ENCODE data around the gene SH3GL2.

SH3GL2 gene

DNA sequence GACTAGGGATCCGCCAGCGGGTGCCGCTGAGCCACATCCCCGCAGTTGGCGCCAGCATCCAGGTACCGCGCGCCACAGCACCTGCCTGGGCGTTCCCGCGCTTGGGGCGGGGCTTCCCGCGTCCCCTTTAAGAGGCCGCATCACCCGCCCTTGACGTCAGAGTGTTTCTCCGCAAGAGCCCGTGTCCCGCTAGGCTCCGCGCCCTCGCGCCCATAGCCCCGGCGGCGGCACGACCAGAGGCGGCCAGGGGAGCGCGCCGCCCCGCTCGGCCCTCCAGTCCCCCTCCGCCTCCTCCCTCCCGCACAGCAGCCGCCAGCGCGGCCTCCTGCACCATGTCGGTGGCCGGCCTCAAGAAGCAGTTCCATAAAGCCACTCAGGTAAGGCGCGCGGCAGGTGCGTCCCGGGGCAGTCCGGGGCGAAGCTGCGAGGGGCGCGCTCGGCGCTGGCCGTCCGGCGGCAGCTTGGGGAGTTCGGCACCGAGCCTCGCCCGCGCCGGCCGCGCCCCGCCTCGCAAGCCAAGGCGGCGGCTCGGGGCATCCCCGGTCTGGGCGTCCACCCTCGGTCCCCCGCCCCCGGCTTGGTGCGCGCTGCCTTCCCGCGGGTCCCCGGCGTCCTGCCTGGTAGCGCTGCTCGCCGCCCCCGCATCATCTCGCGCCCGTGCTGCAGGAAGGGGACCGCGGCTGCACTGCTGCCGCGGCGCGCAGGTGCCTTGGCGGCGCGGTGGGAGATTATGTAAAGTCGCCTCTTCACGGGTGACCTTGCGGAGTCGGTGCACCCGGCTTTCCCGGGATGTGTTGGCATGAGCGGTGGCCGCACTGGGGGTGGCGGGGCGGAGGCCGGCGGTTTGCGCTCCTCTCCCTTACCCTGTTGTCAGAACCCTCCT, at the start of gene SH3GL2:
Gene SH3GL2, plus strand, starts transcription at position 156 of the 883 bp plus-strand sequence.
- peak; percentile 79 for DNase-seq

DNA sequence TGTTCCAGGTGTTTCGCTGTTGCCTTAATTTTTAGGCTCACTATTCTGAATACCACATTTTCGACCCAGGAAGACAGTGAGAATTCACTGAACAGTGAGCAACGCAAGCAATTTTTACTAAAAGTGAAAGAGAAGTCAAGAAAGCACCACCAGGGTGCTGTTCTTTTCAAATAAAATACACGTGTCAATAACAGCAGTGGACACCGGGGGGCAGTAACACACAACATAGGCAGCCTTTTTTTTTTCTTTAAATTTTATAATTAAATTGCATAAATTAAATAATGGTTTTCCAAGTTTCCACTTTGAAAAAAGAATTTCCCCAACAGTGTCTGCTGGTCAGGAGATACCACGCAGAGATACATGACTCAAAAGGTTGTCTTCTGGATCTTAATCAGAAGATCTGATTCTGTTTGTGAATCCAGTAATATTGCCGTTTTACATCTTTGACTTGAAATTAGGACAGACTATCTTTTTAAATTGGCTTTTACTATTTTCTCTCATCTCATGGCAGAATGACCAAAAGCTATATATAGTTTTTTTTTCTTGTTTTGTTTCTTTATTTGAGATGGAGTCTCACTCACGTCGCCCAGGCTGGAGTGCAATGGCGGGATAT, 47.1 kb upstream of the SH3GL2 start:
- peak; percentile 37 for DNase-seq

DNA sequence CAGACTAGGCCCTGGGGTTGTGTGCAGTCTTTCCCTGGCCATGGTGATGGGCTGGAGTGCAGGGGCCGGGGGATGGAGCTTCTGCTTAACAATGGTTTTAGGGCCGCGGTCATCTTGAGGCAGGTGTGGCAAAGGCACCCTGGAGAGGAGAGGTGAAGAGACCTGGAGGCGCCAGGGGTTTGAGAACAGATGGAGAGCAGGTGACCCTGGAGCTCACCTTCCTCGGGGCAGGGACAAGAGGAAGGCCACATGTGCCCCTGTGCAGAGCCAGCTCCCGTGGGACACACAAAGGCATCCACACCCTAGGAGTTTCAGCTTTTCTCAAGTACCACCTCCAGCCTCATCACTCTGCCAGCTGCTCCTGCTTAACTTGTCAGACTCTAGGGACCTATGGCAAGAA, 46.4 kb upstream of the SH3GL2 start:
- peak; percentile 42 for DNase-seq

DNA sequence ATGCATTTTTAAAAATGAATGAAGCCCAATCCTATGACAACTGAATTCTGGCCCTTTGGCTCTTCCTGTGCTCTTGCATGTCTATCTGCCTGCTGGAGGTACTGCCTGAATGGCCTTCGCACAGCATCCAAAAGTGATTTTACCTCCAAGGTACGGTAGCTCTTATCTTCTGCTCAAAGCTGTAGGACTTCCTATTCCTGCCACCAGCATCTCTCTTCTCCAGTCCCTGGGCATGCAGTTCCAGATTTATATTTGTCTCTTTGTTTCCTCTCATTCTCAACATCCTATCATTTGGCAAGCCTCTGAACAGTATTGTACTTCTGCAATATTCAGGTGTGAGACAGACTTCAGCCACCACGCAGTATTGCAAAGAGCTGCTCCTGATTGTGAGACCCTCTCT, 43.7 kb upstream of the SH3GL2 start:
- no peak for DNase-seq

- DNase-seq, result no peak
Observed at GRCh38 chr9:17536027-17536426, 42.8 kb upstream of the SH3GL2 start.

- DNase-seq, result no peak
Observed at GRCh38 chr9:17551023-17551422, 27.8 kb upstream of the SH3GL2 start.

GRCh38 chr9:17555362-17556054, 23.4 kb upstream of the SH3GL2 start:
- DNase-seq, result no peak

GRCh38 chr9:17556255-17556654, 22.6 kb upstream of the SH3GL2 start:
- DNase-seq, result no peak

DNA sequence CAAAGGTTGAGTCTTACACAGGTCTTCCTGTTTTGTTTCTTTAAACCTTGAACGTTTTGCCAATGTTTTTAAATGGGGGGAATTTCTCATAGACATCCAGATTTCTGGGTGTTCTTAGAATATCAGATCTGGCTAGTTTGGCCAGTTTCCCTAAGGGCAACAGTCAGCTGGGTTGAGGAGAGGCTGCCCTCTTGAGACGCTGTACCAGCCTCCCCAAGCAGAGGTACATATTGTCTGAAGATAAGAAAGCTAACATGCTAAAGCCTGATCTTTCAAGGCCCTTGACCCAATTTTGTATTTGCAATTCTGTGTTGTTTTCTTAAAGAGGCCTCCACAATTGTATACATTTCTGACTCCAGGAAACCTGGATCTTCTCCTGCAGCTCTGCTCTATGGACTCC, 21.9 kb upstream of the SH3GL2 start:
- no peak for DNase-seq

DNA sequence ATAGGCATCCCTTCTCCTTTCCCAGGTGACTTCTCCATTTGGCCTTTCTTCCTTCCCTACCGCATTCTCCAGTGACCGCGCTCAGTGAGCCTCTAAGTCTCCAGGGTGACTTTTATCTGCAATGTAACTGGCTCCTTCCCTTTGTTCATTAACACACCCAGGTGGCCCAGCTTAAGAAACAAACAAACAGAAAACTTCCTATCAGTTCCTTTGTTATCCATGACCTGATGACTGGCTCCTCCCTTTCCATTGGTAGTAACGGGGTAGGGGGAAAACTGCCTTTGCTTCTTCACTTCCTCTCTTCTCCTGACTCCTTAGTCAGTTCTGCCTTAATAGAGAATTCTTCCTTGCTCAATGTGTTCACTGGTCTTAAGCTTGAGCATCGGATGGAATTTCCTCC, 7.0 kb upstream of the SH3GL2 start:
- DNase-seq, result no peak

- DNase-seq, result no peak
Observed at GRCh38 chr9:17574342-17574741, 4.5 kb upstream of the SH3GL2 start.

DNA sequence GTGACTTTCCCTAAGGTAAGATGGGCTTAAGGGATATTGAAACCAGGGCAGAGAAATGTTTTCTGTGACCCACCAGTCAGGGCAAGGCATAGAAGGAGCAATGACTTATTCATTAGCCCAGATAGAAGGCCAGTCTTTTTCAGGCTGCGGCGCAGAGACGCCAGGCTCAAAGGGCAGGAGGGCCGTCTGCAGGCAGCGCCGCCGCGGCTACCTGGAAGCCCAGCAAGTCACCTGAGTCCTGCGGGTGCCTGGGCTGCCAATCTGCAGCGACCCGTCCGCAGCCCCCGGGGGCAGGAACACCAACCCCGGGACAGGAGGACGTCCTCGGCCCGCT, 322 bp upstream of the SH3GL2 start:
- no peak for DNase-seq

GRCh38 chr9:17580119-17580518, 1.3 kb downstream of the SH3GL2 start:
- DNase-seq, result no peak

- no peak for DNase-seq
Observed at GRCh38 chr9:17587113-17587512, 8.2 kb downstream of the SH3GL2 start.

- no peak for DNase-seq
Observed at GRCh38 chr9:17588395-17588794, 9.5 kb downstream of the SH3GL2 start.

- no peak for DNase-seq
Observed at GRCh38 chr9:17588941-17589340, 10.1 kb downstream of the SH3GL2 start.

DNA sequence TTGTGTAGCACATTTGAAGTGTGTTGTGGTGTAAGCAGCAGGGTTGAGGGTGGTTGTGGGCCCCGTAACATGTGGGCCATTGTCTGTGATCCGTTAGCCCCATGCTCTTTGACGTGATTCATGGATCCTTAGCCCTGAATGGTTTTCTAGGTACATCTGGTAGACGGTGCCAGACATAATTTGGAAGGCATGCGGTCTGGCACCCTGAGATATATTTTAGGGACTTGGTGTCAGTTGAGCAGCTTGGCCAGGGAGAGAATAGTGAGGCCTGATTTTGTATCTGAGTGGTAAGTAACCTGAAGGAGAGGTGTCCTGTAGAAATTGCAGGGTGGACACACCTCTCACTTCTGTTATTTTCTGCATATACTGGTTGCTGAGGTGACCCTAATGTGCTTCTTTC, 10.9 kb downstream of the SH3GL2 start:
- DNase-seq, result no peak

DNA sequence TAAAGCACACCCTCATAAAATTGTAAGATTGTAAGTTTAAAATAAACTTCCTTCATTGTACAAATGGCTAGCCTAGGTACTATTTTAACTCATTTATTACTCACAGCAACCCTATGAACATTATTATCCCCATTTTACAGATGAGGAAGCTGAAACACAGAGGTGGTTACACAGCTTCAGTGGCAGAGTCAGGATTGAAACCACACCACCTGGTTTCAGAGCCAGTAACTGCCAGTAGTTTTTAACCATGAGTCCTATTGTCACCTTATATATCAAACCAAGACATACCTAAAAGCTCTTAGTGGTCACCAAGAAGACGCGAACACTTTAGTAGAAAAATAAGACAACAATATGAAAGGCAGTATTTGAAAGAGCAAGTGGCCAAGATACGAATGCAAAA, 16.1 kb downstream of the SH3GL2 start:
- no peak for DNase-seq

- no peak for DNase-seq
Observed at GRCh38 chr9:17597977-17598376, 19.1 kb downstream of the SH3GL2 start.

DNA sequence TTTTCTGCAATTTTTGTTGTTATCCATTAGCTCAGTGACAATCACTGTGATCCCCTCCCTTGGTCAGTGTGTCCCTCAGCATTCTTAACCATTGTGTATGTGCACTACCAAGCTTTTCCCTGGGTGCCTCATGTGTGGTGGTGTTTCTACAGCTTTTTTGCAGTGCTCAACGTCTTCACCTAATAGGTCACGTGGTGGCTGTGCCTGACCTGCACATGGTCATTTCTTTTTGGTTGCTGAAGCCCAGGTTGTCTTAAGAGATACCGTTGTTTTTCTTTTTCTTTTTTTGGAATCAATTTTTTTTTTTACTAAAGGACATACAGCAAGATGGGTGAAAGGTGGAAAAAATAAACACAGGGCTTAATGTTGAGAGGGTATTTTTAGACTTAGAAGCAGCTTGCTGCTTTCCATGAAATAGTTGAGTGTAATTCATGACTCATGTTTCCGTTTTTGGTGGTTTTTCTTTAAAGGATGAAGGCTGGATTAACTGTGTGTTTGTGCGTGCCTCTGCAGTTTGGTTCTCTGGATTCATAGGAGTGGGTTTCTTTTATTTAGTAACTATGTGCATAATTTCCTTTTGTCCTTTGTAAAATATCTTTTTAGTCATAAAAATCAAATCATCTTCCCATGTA, 22.2 kb downstream of the SH3GL2 start:
- no peak for DNase-seq

DNA sequence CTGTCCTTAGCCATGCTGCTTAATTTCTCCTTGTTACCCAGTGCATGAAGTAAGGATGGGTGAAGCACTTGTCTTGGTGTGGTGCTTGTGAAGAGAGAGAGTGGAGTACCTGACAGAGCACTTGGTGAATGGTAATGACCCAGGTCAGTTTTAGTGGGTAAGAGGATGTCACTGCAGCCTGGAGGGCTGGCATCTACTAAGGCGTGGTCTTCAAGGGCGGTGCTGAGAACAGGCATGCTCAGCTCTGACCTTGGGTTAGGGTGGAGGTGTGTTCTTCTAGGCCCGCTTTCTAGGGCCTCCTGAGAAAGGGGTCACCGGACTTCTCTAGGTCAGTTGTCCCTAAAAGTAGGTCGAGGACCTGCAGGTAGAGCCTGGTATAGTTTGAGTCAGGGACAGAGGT, 25.7 kb downstream of the SH3GL2 start:
- DNase-seq, result no peak

DNA sequence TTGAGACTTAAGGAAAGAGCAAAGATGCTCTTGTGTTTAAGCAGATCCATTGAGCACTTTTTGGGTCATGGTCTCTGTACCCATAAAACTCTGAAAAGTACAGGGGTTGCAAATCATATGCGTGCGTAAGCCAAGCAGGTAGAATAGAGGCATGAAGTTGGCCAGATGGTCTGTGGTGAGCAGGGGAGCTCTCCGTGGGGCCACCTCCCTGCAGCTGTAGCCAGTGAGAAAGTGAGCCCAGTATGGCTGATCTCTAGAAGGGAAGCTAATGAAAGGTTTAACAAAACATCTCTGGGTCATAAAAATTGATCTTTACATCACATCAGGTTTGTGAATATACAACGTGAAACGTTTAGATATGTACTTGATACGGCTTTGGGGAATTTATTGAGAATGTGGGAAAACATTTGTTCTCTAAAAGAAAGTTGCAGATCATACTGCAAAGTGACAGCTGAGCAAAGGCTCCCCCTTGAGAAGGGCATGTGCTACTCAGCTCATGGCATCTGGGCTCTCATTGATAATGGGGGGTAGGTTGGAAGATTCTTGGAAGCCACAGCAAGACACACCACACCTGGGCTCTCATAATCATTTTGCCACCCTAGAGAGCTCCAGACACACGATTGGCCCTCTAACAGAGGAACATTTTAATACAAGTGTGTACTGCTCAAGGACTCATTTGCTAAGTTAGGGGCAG, 30.6 kb downstream of the SH3GL2 start:
- peak; percentile 59 for DNase-seq

DNA sequence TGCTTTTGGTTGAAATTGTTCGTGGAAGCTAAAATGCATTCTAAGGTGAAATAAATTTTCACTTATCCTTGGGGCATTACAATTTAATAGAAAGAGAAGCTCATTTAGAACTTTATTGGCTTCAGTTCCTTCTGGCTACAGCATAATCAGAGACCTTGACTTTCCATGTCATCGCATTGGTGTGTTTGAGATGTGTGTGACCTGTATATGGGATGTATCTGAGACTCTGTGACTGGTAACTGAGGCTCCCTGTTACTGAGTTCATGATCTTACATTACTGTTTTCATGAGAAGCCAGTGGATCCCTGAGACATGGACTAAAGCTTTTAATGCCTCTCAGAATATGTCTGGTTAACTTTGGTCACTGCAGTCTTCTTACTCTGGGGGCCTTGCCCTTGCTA, 32.5 kb downstream of the SH3GL2 start:
- DNase-seq, result no peak

Measured in NCI-H2171 treated with DMSO at 0.1 percent for 48 hours (cell line).